Measurements from ENCODE around the gene UBA6. TPM values are rescaled to one million over a fixed set of nuclear protein-coding genes. Genes with fewer than 3 reads are reported as not detected.

UBA6 gene
- total RNA-seq, 1 experiment from 2014 or later = 72.2 TPM

- H3K4me2 ChIP-seq (ENCODE audit: insufficient read depth, insufficient read length, low read length) = no peak overlapping the region
- H3K79me1 ChIP-seq (ENCODE audit: insufficient read depth, low read depth, low read length, poor library complexity, severe bottlenecking) = no peaks in the 10 kb centered on the region
- no peaks in the 10 kb centered on the region for H3K79me2 ChIP-seq (ENCODE audit: insufficient read depth, low read length)
- H3K14ac ChIP-seq (ENCODE audit: insufficient read depth, low read length) = no peak overlapping the region
- H2AK5ac ChIP-seq (ENCODE audit: insufficient read length, low read length) = no peak overlapping the region
- H3K9me3 ChIP-seq (ENCODE audit: control insufficient read depth, low read depth, low read length) = no peaks in the 10 kb centered on the region
- no peak overlapping the region for H3K4me3 Mint-ChIP-seq
- H2BK5ac ChIP-seq (ENCODE audit: insufficient read length, low read length) = no peak overlapping the region
- H2BK12ac ChIP-seq (ENCODE audit: insufficient read length, low read depth, low read length) = no peak overlapping the region
- no peak overlapping the region for H3K9ac ChIP-seq (ENCODE audit: extremely low read depth, insufficient read length, low read length)
- TF ChIP-seq CTCF (conservative IDR thresholded peaks at IDR 0.05) = no peak
- H3K4me1 Mint-ChIP-seq = peaks cover 10 to 12% of the 10 kb centered on the region in 2 experiments
- DNase-seq = no peak
- H3K27me3 ChIP-seq (ENCODE audit: insufficient read depth, low read length) = no peaks in the 10 kb centered on the region
- no peak overlapping the region for H4K5ac ChIP-seq (ENCODE audit: insufficient read length, low read depth, low read length)
- no peak overlapping the region for H3T11ph ChIP-seq (ENCODE audit: low read length)
- no peak overlapping the region for H4K91ac ChIP-seq (ENCODE audit: insufficient read length, low read depth, low read length)
- no peaks in the 10 kb centered on the region for H3K27me3 Mint-ChIP-seq (ENCODE audit: low read depth)
- no peak overlapping the region for H2BK20ac ChIP-seq (ENCODE audit: low read depth, low read length, poor library complexity, severe bottlenecking)
- H3K18ac ChIP-seq (ENCODE audit: insufficient read length, low read depth, low read length) = peak overlapping the region; percentile 3
- H3K27ac ChIP-seq (ENCODE audit: insufficient read length, low read depth, low read length) = no peak overlapping the region
- H2BK15ac ChIP-seq (ENCODE audit: low read depth, low read length) = no peak overlapping the region
- H2BK120ac ChIP-seq (ENCODE audit: low read depth, low read length, poor library complexity, severe bottlenecking) = no peak overlapping the region
- peak overlapping the region in 1 of 3 experiments; percentile 11; a peak in 1 of 7 replicates for H3K27ac Mint-ChIP-seq
- H3K4me1 ChIP-seq (ENCODE audit: insufficient read depth, low read length) = no peaks in the 10 kb centered on the region; the same call in 1 of the 2 replicates
- 100% methylated on average over 1 of the region's 4 CpGs for WGBS (ENCODE audit: extremely low coverage, insufficient read length, low lambda C conversion rate)
- no peak overlapping the region for H3K56ac ChIP-seq (ENCODE audit: insufficient read length, low read depth, low read length)
- H3K9me3 Mint-ChIP-seq = no peaks in the 10 kb centered on the region
- H3K36me3 Mint-ChIP-seq (ENCODE audit: insufficient read depth in 1 of 3, low read depth in 3 of 3) = no peaks in the 10 kb centered on the region
- no peak overlapping the region for H2AFZ ChIP-seq (ENCODE audit: low read length)
- no peaks in the 10 kb centered on the region for H4K20me1 ChIP-seq (ENCODE audit: control insufficient read depth, insufficient read depth, insufficient read length)
- no peak overlapping the region for H3K23ac ChIP-seq (ENCODE audit: insufficient read length, low read depth, low read length)
- H4K8ac ChIP-seq (replicated peaks; ENCODE audit: insufficient read length, low read depth, low read length) = no peak overlapping the region
- H3K4ac ChIP-seq (ENCODE audit: low read depth, low read length) = no peak overlapping the region
- H3K23me2 ChIP-seq (ENCODE audit: insufficient read length, low read depth, low read length, poor library complexity, severe bottlenecking) = no peaks in the 10 kb centered on the region
Observed at GRCh38 chr4:67576059-67576466, 124.9 kb downstream of the UBA6 start.

Data from H9 (cell line).